Psoas muscle (tissue), 8 donors: Measurements from ENCODE around the gene RORB. TPM values are rescaled to one million over a fixed set of nuclear protein-coding genes. Genes with fewer than 3 reads are reported as not detected.

Experiments used
- ATAC-seq, 4 donors: fragments of 200-7000 bp; cut with Tn5 transposase; one replicate each; pipeline ENCODE4 v1.9.1; 2020; ENCODE audit warnings: moderate library complexity in 3 of 4, mild to moderate bottlenecking in 2 of 4
- DNase-seq, 2 donors: peaks; one replicate each; pipeline ENCODE4 v3.0.0-alpha.2; 2020
- H3K27ac ChIP-seq: fragments of 200-600 bp; one replicate; pipeline ENCODE4 v1.8.0; 2022
- H3K27me3 ChIP-seq, 3 donors: fragments of 200-600 bp in 1 of 3; one replicate each; pipeline versions ENCODE4 v1.6.1 to v1.8.0; 2013 to 2022; ENCODE audit warnings: low read length in 2 of 3, mild to moderate bottlenecking in 2 of 3, moderate library complexity in 1 of 3; ENCODE audit not compliant: insufficient read depth in 3 of 3
- H3K36me3 ChIP-seq, 2 donors: fragments of 200-600 bp in 1 of 2; one replicate each; pipeline versions ENCODE4 v1.6.1 to v1.8.0; 2013 to 2022; ENCODE audit warnings: low read depth in 1 of 2, mild to moderate bottlenecking in 1 of 2, moderate library complexity in 1 of 2; ENCODE audit not compliant: insufficient read depth in 1 of 2
- H3K4me1 ChIP-seq: fragments of 200-600 bp; one replicate; pipeline ENCODE4 v1.8.0; 2022
- H3K4me3 ChIP-seq: fragments of 200-600 bp; one replicate; pipeline ENCODE4 v1.8.0; 2022; ENCODE audit warnings: mild to moderate bottlenecking
- H3K9me3 ChIP-seq: fragments of 200-600 bp; one replicate; pipeline ENCODE4 v1.8.0; 2022
- CTCF ChIP-seq: fragments of 200-600 bp; IDR thresholded peaks from one replicate; pipeline ENCODE4 v1.8.0; 2022; ENCODE audit warnings: antibody characterized with exemption
- WGBS, 3 donors: extraction: QIAGEN DNeasy Blood & Tissue Kit; methylation state at CpG; one replicate each; pipeline versions ENCODE4 v1.1.6 to v1.1.7; 2013; 5-methylcytosine and 5-hydroxymethylcytosine counted together
- intact Hi-C, 2 donors: fragments of 100-400 bp; cut with DNase I; formaldehyde crosslinking; loops; one replicate each; pipeline versions ENCODE4 v1.11.0 to v1.14.2; 2022
- polyA plus RNA-seq, 3 donors: library from polyadenylated mRNA; stranded (reverse); fragments of 200-250 nt; gene quantifications; one replicate each; pipeline ENCODE4 v1.2.3, GENCODE V29; 2013
- total RNA-seq, 4 donors: library from RNA; stranded (reverse); fragmentation: NEBNext Ultra II Directional in 2 of 4; extraction: Animal tissue kit (Norgen Biotek cat#: 25700) in 2 of 4; gene quantifications; one replicate each; pipeline versions ENCODE4 v1.2.1 to v1.2.4, GENCODE V29; 2021 to 2023
- donor health status: healthy with polysubstance abuse.
- donor health status: DM: no; HTN: no; CAD: no; lungs with moderate emphysema.
- donor health status: Bipolar disorder and iron deficiency.
- donor health status: healthy.
- donor health status: DM: yes; HTN: yes; CAD: no.
- donor health status: DM: no; HTN: no; CAD: no.
- donor health status: DM: no; HTN: no; CAD: no.
- donor health status: DM: yes; HTN: yes; CAD: no.

The RORB gene
- total and polyA plus RNA-seq, 7 donors = under 0.01 to 0.10 (median 0.02) TPM; not detected in 1

- Histone ChIP-seq H3K36me3 (no peaks in the 10 kb centered on the region), H3K9me3 (no peaks in the 10 kb centered on the region), H3K4me1 (no peaks in the 10 kb centered on the region), H3K27me3 (peaks cover 0 to 3% (median 1%) of the 10 kb centered on the region in 3 donors), H3K4me3 (no peak overlapping the region), H3K27ac (no peak overlapping the region)
- DNase-seq (no peak), ATAC-seq (no peak)
- 89 to 100% (median 97%) methylated on average over 1 of the region's 1 CpG for WGBS, 3 donors
- TF ChIP-seq CTCF = no peak
- intact Hi-C loops = loop anchor here in 1 of 2 donors (5.0 kb wide), 2 partner anchors 160 to 1540 kb away; no protein-coding TSS in a partner anchor
Observed at GRCh38 chr9:74742191-74742790, 245.2 kb downstream of the RORB start.
